ENCODE data around the gene HUNK.

Gene HUNK

DNA sequence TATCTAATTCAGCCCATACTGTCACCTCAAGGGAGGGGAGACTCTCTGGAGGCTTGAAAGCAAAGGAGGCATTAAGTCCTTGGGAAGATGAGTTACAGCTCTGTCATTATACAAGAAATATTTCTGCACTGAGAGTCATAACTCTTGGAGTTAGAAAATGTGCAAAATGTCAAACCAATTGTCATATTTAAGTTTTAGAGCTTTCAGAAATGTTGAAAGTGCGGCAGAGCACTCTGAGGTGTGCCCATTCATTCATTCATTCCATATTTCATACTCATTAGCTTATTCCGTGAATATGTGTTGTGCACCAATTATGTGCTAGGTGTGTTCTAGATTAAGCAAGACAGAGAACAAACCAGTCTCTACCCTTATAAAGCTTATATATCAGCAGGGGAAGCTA is 87.1 kb downstream of the HUNK start:
- DNase-seq (ENCODE audit: low spot score), result no peak

DNA sequence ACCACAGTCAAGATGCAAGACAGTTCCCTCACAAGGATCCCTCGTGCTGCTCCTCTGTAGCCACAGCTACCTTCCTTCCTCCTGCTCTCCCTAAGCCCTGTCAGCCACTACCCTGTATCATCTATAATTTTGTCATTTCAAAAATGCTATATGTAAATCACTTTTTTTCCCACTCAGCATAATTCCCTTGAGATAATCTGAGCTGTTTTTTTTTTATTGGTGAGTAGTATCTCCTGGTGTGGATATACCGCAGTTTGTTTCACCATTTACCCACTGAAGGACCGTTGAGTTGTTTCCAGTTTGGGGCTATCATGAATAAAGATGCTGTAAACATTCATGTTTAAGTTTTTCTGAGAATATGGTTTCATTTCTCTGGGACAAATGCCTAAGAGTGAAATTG is 88.2 kb downstream of the HUNK start:
- no peak for DNase-seq (ENCODE audit: low spot score)

DNA sequence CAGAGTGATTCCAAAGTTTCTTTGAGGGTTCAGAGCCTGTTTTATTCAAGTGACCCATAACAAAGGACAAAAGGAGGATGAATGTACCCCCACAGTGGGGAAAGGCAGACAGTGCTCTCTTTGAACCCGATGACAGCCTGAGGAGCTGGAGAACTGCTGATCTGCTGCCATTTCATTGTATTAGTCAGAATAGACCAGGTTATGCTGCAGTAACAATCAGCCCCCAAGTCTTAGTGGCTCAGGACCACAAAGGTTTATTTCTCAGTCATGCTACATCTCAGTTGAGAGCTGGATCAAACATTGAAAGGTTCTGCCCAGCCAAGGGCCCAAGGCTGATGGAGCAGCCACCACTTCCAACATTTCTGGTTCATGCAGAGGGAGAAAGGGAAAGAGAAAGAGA is 88.9 kb downstream of the HUNK start:
- DNase-seq (ENCODE audit: low spot score), result no peak

GRCh38 chr21:31964692-31965091 is 91.9 kb downstream of the HUNK start:
- no peak for DNase-seq (ENCODE audit: low spot score)

DNA sequence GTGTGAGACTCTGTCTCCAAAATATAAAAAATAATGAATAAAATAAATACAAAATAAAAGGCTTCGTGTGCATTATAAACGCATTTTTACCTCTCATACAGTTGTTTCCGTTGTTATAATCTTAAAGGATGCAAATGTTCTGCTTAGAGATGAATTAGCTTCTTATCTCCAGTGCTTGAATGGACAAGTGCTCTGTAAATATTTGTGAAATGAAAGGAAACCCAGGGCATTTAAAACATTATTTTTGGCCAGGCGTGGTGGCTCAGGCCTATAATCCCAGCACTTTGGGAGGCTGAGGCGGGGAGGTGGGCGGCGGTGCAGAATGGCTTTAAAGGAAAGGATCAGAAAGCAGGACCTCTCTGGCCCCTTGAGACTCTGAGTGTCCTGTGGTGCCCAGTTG is 94.5 kb downstream of the HUNK start:
- no peak for DNase-seq (ENCODE audit: low spot score)

DNA sequence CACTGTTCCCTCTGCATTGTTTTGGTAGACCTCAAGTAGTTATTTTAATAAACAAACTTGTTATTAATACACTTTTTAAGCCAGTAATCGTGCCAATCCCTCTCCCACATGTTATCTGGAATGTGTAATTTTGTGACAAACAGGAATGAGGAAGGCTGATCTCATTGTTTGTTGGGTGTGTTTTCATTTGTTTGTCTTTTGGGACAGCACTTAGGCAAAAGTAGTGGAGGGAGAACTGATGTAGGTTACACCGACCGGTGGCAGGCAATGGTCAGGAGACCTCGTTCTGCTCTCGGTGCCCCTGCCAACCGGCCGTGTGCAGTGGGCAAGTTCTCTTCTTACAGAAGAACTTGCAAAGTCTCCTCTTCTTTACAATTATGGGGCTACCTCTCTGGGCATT is 99.8 kb downstream of the HUNK start:
- no peak for DNase-seq (ENCODE audit: low spot score)

DNA sequence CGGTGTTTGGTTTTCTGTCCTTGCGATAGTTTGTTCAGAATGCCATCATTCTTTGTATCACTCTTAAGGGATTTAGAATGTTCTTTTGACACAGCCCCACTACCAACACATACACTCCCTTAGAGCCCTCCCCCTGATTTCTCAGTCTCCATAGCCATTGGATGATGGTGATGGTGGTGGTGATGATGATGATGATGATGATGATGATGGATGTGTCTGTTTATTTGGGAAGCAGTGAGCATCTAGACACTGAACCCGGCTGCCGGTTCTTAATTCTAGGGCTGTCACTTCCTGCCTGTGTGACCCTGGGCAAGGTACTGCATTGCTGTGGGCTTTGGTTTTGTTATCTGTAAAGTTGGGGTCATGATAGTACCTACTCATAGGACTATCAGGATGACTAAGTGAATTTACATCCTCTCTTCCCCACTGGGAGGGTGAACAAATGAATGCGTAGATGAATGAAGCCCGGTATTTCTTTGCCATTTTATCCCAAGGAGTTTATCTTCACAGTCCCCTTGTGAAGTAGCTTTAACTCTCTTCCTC is 100.7 kb downstream of the HUNK start:
- DNase-seq (ENCODE audit: low spot score), result no peak

GRCh38 chr21:31974454-31974985 is 101.7 kb downstream of the HUNK start:
- DNase-seq (ENCODE audit: low spot score), result no peak

GRCh38 chr21:31975491-31975890 is 102.7 kb downstream of the HUNK start:
- DNase-seq (ENCODE audit: low spot score), result no peak

DNA sequence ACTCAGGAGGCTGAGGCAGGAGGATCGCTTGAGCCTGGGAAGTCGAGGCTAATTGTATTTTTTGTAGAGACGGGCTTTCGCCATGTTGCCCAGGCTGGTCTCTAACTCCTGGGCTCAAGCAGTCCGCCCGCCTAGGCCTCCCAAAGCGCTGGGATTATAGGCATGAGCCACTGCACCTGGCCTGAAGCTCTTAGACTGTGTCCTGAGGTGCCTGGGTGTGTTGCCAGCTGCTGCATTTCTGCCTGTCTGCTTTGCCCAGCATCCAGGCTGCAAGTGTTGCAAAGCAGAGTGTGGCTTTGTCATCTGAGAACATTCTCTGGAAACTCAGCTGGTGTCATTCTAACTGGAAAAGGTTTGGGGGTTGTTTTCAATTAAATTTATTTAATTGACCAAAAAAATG is 105.0 kb downstream of the HUNK start:
- DNase-seq (ENCODE audit: low spot score), result no peak

DNA sequence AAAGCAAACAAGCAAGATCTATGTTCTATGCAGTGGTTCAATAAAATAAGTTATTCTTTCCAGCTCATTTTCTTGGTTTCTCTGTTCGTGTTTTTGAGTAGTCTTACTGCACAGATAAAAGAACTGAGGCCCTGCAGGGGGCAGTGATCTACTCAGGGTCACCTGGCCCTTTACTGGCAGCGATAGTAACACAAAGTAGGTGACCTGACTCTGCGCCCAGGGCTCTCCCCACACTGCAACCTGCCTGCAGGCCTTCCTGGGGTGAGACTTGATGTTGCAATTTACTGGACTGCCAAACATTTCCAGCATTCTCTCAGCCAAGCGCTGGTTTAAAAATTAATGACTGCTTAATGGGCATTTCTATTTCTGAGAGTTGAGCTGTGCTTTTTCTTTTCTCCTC is 110.3 kb downstream of the HUNK start:
- DNase-seq (ENCODE audit: low spot score), result no peak

- no peak for DNase-seq (ENCODE audit: low spot score)
Measured at GRCh38 chr21:31983554-31983953, 110.7 kb downstream of the HUNK start.

- no peak for DNase-seq (ENCODE audit: low spot score)
Measured at GRCh38 chr21:31985398-31985797, 112.6 kb downstream of the HUNK start.

- no peak for DNase-seq (ENCODE audit: low spot score)
Measured at GRCh38 chr21:31986035-31986856, 113.4 kb downstream of the HUNK start.

- no peak for DNase-seq (ENCODE audit: low spot score)
Measured at GRCh38 chr21:31987696-31988095, 114.9 kb downstream of the HUNK start.

- no peak for DNase-seq (ENCODE audit: low spot score)
Measured at GRCh38 chr21:31988492-31989290, 115.9 kb downstream of the HUNK start.

- no peak for DNase-seq (ENCODE audit: low spot score)
Measured at GRCh38 chr21:31991356-31992331, 118.8 kb downstream of the HUNK start.

DNA sequence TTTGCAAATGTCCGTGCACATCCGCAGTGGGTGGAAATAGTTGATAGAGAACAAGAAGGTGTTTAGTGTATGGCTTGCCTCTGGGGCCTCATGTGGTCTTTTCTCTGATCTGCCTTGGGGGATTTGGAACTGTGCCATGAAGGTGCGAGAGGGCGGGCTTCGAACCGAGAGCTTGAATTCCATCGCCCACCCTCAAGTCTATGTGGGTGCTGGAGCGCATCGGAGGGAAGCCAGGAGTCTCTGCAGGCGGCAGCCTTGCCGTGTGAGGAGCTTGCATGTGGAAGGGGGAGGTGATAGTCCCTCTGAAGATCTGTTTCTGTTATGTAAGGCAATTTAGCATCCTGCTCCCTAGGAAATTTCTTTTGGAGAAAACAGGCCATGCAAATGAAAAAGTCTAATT is 119.6 kb downstream of the HUNK start:
- no peak for DNase-seq (ENCODE audit: low spot score)

DNA sequence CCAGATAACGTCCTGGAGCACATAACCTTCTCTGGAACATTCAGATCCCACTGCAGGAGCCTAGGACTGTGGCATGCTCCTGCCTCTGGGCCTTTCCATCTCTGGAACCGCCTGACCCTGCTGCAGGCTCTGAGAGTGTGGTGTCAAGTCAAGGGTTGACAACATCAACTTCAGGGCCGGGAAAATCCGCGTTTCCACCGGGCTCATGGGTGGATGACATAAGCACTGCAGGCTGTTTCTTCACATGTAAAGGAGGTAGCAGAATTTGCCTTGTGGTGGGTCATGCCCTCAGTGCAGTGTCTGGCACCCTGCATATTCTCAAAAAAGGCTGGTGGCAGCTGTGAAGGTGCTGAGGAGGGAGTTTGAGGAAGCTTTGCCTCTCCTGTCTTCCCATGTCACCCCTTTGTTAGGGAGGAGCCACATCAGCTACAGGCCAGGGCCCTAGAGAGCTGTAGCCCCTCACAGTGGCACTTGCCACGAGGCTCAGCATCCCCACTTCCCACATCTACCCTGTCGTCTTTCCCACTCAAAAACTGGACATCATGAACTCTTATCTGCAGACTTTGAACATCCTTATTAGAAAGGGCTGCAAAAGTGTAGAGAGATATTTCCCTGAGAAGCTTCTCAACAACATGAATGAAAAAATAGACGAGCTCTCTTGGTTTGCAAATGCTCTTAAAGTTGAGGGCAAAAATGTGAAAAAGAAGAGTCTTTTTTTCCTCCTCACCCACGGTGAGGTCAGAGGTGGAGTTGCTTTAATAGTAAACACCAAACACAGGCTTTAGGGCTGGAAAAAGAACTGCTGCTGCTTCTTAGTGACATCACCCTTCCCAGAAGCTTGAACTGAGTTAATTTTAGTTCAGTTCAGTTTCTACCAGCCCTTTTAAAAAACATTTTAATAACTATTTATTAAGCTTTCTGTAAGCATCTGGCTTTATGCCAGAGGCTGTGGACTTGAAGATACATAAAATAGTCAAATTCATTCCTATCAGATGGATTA is 121.3 kb downstream of the HUNK start:
- no peak for DNase-seq (ENCODE audit: low spot score)

DNA sequence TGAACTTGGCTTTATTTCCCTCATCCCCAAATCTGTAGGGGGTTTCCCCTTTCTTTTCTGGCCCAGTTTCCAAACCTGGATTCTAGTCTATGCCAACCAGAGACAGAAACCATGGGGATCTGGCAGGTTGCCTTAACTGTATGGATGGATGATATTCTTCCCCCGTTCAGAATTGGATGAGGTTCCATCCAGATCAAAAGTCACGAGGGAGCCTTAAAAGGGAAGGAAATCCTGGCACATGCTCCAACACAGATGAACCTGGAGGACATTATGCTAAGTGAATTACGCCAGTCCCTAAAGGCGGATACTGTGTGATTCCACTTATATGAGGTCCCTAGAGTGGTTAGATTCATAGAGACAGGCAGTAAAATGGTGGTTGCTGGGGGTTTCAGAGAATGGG is 124.4 kb downstream of the HUNK start:
- no peak for DNase-seq (ENCODE audit: low spot score)

Data from COLO829 (cell line).